SK-N-SH (cell line): ENCODE measurements around the gene TRDN. TPM values are rescaled to one million over a fixed set of nuclear protein-coding genes. Genes with fewer than 3 reads are reported as not detected.
A peak's percentile ranks its signal among the peaks of the same experiment; 100 is the strongest.

Experiments used
- CTCF ChIA-PET: fragments of 300-600, 350-600 bp; formaldehyde crosslinking; extraction: SDS; loops from one replicate; lab custom pipeline; 2021; lab: Yijun Ruan, JAX
- POLR2A ChIA-PET: fragments of 350-600 bp; sonication (Branson Sonifier 250); formaldehyde crosslinking; extraction: SDS; loops from one replicate; lab custom pipeline; 2020; ENCODE audit warnings: antibody characterized with exemption, inconsistent platforms; lab: Yijun Ruan, JAX
- DNase-seq: peaks from one replicate; pipeline ENCODE4 v3.0.0; 2012
- H2AFZ ChIP-seq: fragments of 200-600 bp; sonication (generic); 2 replicates; pipeline ENCODE4 v1.8.1; 2016; ENCODE audit warnings: antibody characterized with exemption, mild to moderate bottlenecking, low read depth
- H3F3A ChIP-seq: fragments of 200-600 bp; sonication (generic); replicated peaks from 2 replicates; pipeline ENCODE3; 2016; ENCODE audit warnings: antibody characterized with exemption, mild to moderate bottlenecking; ENCODE audit not compliant: insufficient read depth
- H3K27ac ChIP-seq, 2 experiments: fragments of 200-500 bp in 1 of 2; fragments of 200-600 bp in 1 of 2; sonication (Bioruptor generic) in 1 of 2; sonication (generic), shearing (Covaris generic) in 1 of 2; 2 replicates each; pipeline versions ENCODE4 v1.5.1 to v1.6.1; 2014 to 2016; ENCODE audit warnings: low read depth in 2 of 2, inconsistent platforms in 1 of 2, low read length in 1 of 2, mild to moderate bottlenecking in 1 of 2, mixed read lengths in 1 of 2
- H3K27me3 ChIP-seq: fragments of 200-600 bp; sonication (generic), shearing (Covaris generic); 2 replicates; pipeline ENCODE4 v1.6.1; 2016; ENCODE audit warnings: mixed run types; ENCODE audit not compliant: insufficient read depth
- H3K36me3 ChIP-seq, 2 experiments: fragments of 200-500 bp in 1 of 2; fragments of 200-600 bp in 1 of 2; sonication (Bioruptor generic) in 1 of 2; sonication (generic) in 1 of 2; replicated peaks in 1 of 2; 2 replicates each; pipeline versions ENCODE3 to v1.5.1; 2014 to 2016; ENCODE audit warnings: low read length in 1 of 2, mild to moderate bottlenecking in 1 of 2; ENCODE audit not compliant: insufficient read depth in 2 of 2, control insufficient read depth in 1 of 2
- H3K4me1 ChIP-seq, 2 experiments: fragments of 200-500 bp in 1 of 2; fragments of 200-600 bp in 1 of 2; sonication (Bioruptor generic) in 1 of 2; sonication (generic), shearing (Covaris generic) in 1 of 2; 2 replicates each; pipeline versions ENCODE4 v1.5.1 to v1.6.1; 2014 to 2016; ENCODE audit warnings: low read depth in 1 of 2, low read length in 1 of 2, mixed run types in 1 of 2; ENCODE audit not compliant: insufficient read depth in 2 of 2, control insufficient read depth in 1 of 2
- H3K4me2 ChIP-seq: fragments of 200-600 bp; sonication (generic), shearing (Covaris generic); 2 replicates; pipeline ENCODE4 v1.6.1; 2017; ENCODE audit warnings: mixed run types
- H3K4me3 ChIP-seq, 2 experiments: fragments of 200-500 bp in 1 of 2; fragments of 200-600 bp in 1 of 2; sonication (Bioruptor generic) in 1 of 2; sonication (generic), shearing (Covaris generic) in 1 of 2; 2 replicates each; pipeline versions ENCODE4 v1.5.1 to v1.8.1; 2014 to 2016; ENCODE audit warnings: low read depth in 2 of 2, inconsistent platforms in 1 of 2, low read length in 1 of 2, mild to moderate bottlenecking in 1 of 2, mixed read lengths in 1 of 2, moderate library complexity in 1 of 2
- H3K79me2 ChIP-seq: fragments of 200-600 bp; sonication (generic); 2 replicates; pipeline ENCODE4 v1.8.1; 2017; ENCODE audit warnings: mild to moderate bottlenecking; ENCODE audit not compliant: insufficient read depth
- H3K9ac ChIP-seq: fragments of 200-600 bp; sonication (generic); 2 replicates; pipeline ENCODE4 v1.6.1; 2017; ENCODE audit warnings: mixed run types
- H3K9me2 ChIP-seq: fragments of 200-600 bp; sonication (generic); 2 replicates; pipeline ENCODE4 v1.6.1; 2017; ENCODE audit warnings: mixed run types
- H3K9me3 ChIP-seq: fragments of 200-600 bp; sonication (generic); 2 replicates; pipeline ENCODE4 v1.6.1; 2017; ENCODE audit warnings: mixed run types, mild to moderate bottlenecking, moderate library complexity
- H4K20me1 ChIP-seq: fragments of 200-600 bp; sonication (generic); 2 replicates; pipeline ENCODE4 v1.6.1; 2017; ENCODE audit warnings: mild to moderate bottlenecking, mixed run types; ENCODE audit not compliant: insufficient read depth
- CTCF ChIP-seq: fragments of 200-600 bp; sonication (generic); IDR thresholded peaks from 2 replicates; pipeline ENCODE4 v1.6.1; 2017; ENCODE audit warnings: antibody characterized with exemption, mild to moderate bottlenecking, moderate library complexity
- ELF1 ChIP-seq: IDR thresholded peaks from 2 replicates; pipeline ENCODE4 v1.4.0; 2012
- FOSL2 ChIP-seq: IDR thresholded peaks from 2 replicates; pipeline ENCODE4 v1.4.0; 2012; ENCODE audit warnings: low read depth, mild to moderate bottlenecking, moderate library complexity, borderline replicate concordance
- GABPA ChIP-seq: IDR thresholded peaks from 2 replicates; pipeline ENCODE4 v1.4.0; 2012; ENCODE audit warnings: low read depth, mild to moderate bottlenecking
- MEF2A ChIP-seq: IDR thresholded peaks from 2 replicates; pipeline ENCODE4 v1.4.0; 2012; ENCODE audit warnings: low read depth, borderline replicate concordance
- NRF1 ChIP-seq: IDR thresholded peaks from 2 replicates; pipeline ENCODE4 v1.6.1; 2012; ENCODE audit warnings: low read depth, mild to moderate bottlenecking, low read length
- RAD21 ChIP-seq: IDR thresholded peaks from 2 replicates; pipeline ENCODE4 v1.6.1; 2012; ENCODE audit warnings: mild to moderate bottlenecking, low read length
- REST ChIP-seq: IDR thresholded peaks from 2 replicates; pipeline ENCODE4 v1.6.1; 2012; ENCODE audit warnings: mild to moderate bottlenecking, low read depth, low read length, moderate library complexity
- RFX5 ChIP-seq: IDR thresholded peaks from 2 replicates; pipeline ENCODE4 v1.6.1; 2012; ENCODE audit warnings: mild to moderate bottlenecking, improper control_type of control experiment, low read length
- RXRA ChIP-seq: IDR thresholded peaks from 2 replicates; pipeline ENCODE4 v1.4.0; 2012; ENCODE audit warnings: low read depth, mild to moderate bottlenecking, borderline replicate concordance
- SMC3 ChIP-seq: IDR thresholded peaks from 2 replicates; pipeline ENCODE4 v1.6.1; 2012; ENCODE audit warnings: low read depth, low read length, improper control_type of control experiment
- TAF1 ChIP-seq: IDR thresholded peaks from 2 replicates; pipeline ENCODE4 v1.6.1; 2012; ENCODE audit warnings: low read depth, mild to moderate bottlenecking, low read length, moderate library complexity, borderline replicate concordance
- USF1 ChIP-seq: IDR thresholded peaks from 2 replicates; pipeline ENCODE4 v1.4.0; 2012; ENCODE audit warnings: low read depth, borderline replicate concordance
- YY1 ChIP-seq: IDR thresholded peaks from 2 replicates; pipeline ENCODE4 v1.4.0; 2012; ENCODE audit warnings: low read depth, mild to moderate bottlenecking
- WGBS: methylation state at CpG from one replicate; pipeline ENCODE4 v1.1.6; 2017; ENCODE audit warnings: low lambda C conversion rate; 5-methylcytosine and 5-hydroxymethylcytosine counted together
- polyA plus RNA-seq, 3 experiments: library from polyadenylated mRNA; depleted of rRNA; stranded (reverse); fragments of >200 nt; gene quantifications; 2 replicates each; pipeline ENCODE4 v1.2.3, GENCODE V29; 2012

The TRDN gene
- polyA plus RNA-seq, 1 of the 3 experiments (the other 2 are of a cell fraction), result not detected

GRCh38 chr6:123393331-123393730, 243.4 kb downstream of the TRDN start:
- Histone ChIP-seq H2AFZ (no peak overlapping the region), H3K4me2 (no peak overlapping the region), H3K4me1 (no peaks in the 10 kb centered on the region), H3K27ac (no peak overlapping the region), H3K9me2 (no peaks in the 10 kb centered on the region), H4K20me1 (no peaks in the 10 kb centered on the region), H3K36me3 (no peaks in the 10 kb centered on the region), H3K27me3 (peaks cover 6% of the 10 kb centered on the region; the same call in 1 of the 2 replicates), H3K9me3 (no peaks in the 10 kb centered on the region), H3K79me2 (no peaks in the 10 kb centered on the region), H3K4me3 (no peak overlapping the region), H3F3A (no peaks in the 10 kb centered on the region), H3K9ac (no peak overlapping the region)
- ChIA-PET POLR2A (no interaction called here), CTCF (interaction anchor here (0.7 to 1.3 kb wide), 5 partner anchors 14 to 524 kb away, joined by 3 to 11 read pairs (median 3); no protein-coding TSS in a partner anchor)
- 0% methylated on average over 1 of the region's 1 CpG for WGBS
- DNase-seq, result no peak
- no peak for TF ChIP-seq YY1
- TF ChIP-seq REST, result no peak
- peak; percentile 49 for TF ChIP-seq CTCF
- peak; percentile 52 for TF ChIP-seq RAD21
- TF ChIP-seq GABPA, result no peak

GRCh38 chr6:123383718-123384117, 253.0 kb downstream of the TRDN start:
- no peak overlapping the region for H3K27ac ChIP-seq
- WGBS, result under 1% methylated on average over 2 of the region's 2 CpGs
- no peak for TF ChIP-seq YY1
- no peak for TF ChIP-seq USF1
- no peak for TF ChIP-seq FOSL2
- no peak for TF ChIP-seq CTCF
- TF ChIP-seq RFX5, result no peak
- TF ChIP-seq NRF1, result no peak
- TF ChIP-seq MEF2A, result no peak
- no peak for TF ChIP-seq REST
- TF ChIP-seq ELF1, result no peak
- TF ChIP-seq TAF1, result no peak
- TF ChIP-seq SMC3, result no peak
- TF ChIP-seq RXRA, result no peak

More at GRCh38 chr6:123383718-123384117, 253.0 kb downstream of the TRDN start:
- no peaks in the 10 kb centered on the region for H3K9me3 ChIP-seq
- no peak overlapping the region for H2AFZ ChIP-seq
- no peaks in the 10 kb centered on the region for H3K36me3 ChIP-seq
- no peaks in the 10 kb centered on the region for H3F3A ChIP-seq
- no peak for DNase-seq
- no peak overlapping the region for H3K4me2 ChIP-seq
- H3K27me3 ChIP-seq, result no peaks in the 10 kb centered on the region
- ChIA-PET CTCF (interaction anchor here (2.2 kb wide), 1 partner anchor 514 kb away, joined by 5 read pairs; no protein-coding TSS in a partner anchor), POLR2A (no interaction called here)
- H3K9ac ChIP-seq, result no peak overlapping the region
- H3K4me1 ChIP-seq, result peaks cover 0 to 17% of the 10 kb centered on the region in 2 experiments; a peak in 1 of 4 replicates
- no peaks in the 10 kb centered on the region for H4K20me1 ChIP-seq
- no peaks in the 10 kb centered on the region for H3K9me2 ChIP-seq
- no peaks in the 10 kb centered on the region for H3K79me2 ChIP-seq
- no peak overlapping the region for H3K4me3 ChIP-seq
